GM10847 (cell line): ENCODE results near the gene SLC4A5.

Experiments used
- POLR2A ChIP-seq: IDR thresholded peaks from 2 replicates; pipeline ENCODE4 v1.6.1; 2011; ENCODE audit not compliant: insufficient read length; ENCODE audit errors: extremely low read depth

The SLC4A5 gene

GRCh38 chr2:74334931-74335333, 8.3 kb downstream of the SLC4A5 start:
- TF ChIP-seq POLR2A = no peak

GRCh38 chr2:74333896-74334586, 9.2 kb downstream of the SLC4A5 start:
- TF ChIP-seq POLR2A = no peak

DNA sequence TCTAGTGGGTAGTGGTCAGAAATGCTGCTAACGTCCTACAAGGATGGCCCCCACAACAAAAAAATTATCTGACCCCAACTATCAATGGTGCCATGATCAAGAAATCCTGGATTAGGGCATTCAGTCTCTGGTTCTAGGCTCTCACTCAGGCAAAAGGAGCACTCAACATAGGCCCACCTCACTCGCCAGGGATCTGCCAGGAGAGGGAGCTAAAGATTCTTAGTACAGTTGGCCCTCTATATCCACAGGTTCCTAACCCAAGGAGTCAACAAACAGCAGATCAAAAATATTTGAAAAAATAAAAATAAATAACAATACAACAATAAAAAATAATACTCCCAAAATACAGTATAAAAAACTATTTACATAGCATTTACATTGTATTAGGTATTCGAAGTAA, 10.0 kb downstream of the SLC4A5 start:
- no peak for TF ChIP-seq POLR2A

- TF ChIP-seq POLR2A = no peak
Measured at GRCh38 chr2:74332550-74333174, 10.6 kb downstream of the SLC4A5 start.

- no peak for TF ChIP-seq POLR2A
Measured at GRCh38 chr2:74328573-74328972, 14.6 kb downstream of the SLC4A5 start.

- no peak for TF ChIP-seq POLR2A
Measured at GRCh38 chr2:74328074-74328473, 15.1 kb downstream of the SLC4A5 start.

DNA sequence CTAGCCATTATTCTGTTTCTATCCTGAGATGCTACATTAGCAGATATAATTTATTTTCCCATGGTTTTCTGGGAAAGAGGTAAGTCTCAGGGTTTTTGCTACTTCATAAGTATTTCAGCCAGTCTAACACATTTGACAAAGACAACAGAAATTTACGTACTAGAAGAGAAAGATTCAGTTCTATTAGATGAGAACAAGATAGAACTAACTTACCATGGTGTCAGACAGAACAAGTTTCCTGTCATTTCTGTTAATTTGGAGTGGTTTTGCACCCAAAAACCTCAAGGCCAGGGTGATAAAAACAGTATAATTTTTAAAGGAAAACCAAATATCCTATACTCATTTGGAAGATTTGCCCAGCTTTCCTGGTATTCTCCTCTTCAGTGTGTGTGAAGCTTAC, 15.6 kb downstream of the SLC4A5 start:
- TF ChIP-seq POLR2A = no peak

DNA sequence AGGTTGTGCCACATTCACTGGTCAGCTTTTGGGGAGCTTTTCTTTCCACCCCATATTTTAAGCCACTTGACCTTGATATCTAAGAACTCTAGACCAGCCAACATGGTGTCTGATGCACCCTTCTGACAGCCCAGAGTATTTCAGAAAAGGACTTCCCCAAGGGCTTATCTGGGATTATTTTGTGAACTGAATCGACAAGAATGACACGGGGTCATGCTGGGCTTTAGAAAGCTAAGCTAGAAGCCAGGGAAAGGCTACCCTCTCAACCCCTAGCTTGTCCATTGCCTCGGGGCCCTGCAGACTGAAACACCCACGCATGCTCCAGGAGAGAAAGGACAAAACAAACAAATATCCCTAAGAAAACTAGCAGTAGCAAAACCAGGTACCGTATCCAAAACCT, 16.0 kb downstream of the SLC4A5 start:
- no peak for TF ChIP-seq POLR2A

DNA sequence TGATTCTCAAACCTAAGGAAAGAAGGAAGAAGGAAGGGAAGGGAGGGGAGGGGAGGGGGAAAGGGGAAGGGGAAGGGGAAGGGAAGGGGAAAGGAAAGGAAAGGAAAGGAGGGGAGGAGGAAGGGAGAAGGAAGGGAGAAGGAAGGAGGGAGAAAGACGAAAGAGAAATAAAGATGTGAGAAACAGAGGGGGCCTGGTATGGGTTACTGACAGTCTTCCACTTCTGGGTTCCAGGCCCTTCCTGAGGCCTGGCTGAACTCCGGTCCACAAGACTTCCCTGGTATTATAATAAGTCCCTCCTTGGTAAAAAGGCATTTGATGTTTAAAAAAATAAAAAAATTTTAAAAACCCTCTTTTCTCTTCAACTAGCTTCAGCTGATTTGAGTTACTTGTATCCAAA, 17.4 kb downstream of the SLC4A5 start:
- TF ChIP-seq POLR2A = no peak

DNA sequence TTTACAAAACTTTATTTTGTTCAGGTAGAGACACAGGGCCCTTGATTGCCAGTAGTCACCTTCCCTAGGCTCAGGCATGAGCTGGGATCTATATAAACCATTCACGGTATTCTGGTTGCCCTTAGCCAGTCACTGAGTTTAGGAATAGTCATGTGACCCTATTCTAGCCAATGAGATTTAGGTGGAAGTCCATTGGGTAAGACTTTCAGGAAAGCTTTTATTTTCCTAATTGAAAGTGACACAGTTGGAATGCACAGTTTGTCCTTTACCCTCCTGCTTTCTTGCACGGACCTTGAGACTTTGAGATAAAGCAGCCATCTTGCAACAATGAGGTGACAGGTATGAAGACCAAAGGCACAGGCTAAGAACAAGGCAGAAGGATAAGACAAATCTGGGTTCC, 21.5 kb downstream of the SLC4A5 start:
- TF ChIP-seq POLR2A = no peak

DNA sequence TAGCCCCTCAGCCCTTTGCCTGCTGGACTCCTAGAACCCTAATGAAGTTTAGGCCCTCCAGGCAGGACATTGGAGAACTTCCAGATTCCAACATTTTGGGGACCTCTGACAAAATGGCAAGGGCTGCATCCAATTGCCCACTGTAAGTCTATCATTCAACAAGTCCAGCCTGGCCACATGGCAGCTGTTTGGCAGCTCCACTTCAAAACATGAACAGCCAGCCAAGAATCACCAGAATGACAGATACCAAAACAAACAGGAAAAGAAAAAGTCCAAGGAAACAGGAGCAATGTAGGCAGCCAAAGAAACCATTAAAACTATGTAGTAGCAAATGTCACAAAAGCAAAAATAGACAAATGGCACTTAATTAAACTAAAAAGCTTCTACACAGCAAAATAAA, 25.5 kb downstream of the SLC4A5 start:
- no peak for TF ChIP-seq POLR2A

DNA sequence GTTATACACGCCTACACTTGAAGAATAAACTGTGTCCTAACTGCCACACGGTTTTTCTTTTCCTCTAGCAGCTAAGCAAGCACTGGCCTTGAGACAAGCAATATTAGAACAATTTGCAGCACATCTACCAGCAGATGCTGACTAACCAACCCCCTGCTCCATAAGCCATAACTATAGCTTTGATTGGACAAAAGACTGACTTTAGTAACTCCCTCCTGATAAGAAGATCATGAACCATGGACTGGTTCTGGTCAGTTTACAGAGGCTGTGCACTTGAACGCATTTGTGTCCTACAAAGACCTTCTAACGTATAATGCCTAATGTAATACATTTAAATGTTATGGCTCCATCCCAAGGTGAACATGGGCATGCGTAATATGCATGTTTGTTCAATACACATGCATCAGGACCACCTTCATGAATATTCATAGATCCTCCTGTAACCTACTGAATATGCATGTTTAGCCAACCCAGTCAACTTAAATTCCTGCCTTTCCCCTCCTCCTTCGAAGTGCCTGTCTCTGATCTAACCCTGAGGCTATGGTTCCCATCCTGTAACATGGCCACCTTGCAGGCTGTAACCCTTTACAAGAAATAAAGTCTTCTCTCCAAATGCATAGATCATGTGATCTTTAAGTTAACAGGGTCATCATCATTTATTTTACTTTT, 26.5 kb downstream of the SLC4A5 start:
- TF ChIP-seq POLR2A = no peak

GRCh38 chr2:74314107-74314506, 29.1 kb downstream of the SLC4A5 start:
- TF ChIP-seq POLR2A = no peak

DNA sequence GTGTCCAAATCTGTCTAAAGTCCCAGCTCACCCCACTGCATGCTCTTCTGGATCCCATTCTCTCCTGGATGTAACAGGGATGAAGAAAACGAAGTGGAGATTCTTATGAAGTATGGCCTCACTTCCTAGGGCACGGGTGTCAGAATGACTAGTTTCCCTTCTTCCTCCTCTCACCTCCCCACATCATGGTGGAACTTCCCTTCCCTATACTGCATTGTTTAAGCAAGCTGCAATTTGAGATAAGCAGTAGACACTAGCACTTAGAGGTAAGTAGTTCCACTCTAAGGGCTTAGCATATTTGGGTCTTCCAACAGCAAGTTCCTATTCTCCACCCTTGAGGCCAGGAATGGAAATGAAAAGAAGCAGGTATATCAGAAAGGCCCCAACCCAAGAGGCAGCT, 29.7 kb downstream of the SLC4A5 start:
- TF ChIP-seq POLR2A = no peak

GRCh38 chr2:74312913-74313312, 30.3 kb downstream of the SLC4A5 start:
- TF ChIP-seq POLR2A = no peak

- no peak for TF ChIP-seq POLR2A
Measured at GRCh38 chr2:74307720-74308119, 35.5 kb downstream of the SLC4A5 start.
